Measurements from ENCODE around the gene SLC48A1.

The SLC48A1 gene

GRCh38 chr12:47828008-47828975 is 55.3 kb downstream of the SLC48A1 start:
- POLR2A ChIA-PET, result interaction anchor here (0.8 to 5.9 kb wide), 5 partner anchors 9 to 46 kb away, joined by 3 to 32 read pairs (median 5); partner anchors contain the start of gene HDAC7
- TF ChIP-seq ZNF384 (IDR thresholded peaks at IDR 0.05) (no peak), HDGF (IDR thresholded peaks at IDR 0.05; ENCODE audit: borderline replicate concordance) (no peak), PKNOX1 (IDR thresholded peaks at IDR 0.05) (no peak), FOXA1 (IDR thresholded peaks at IDR 0.05) (no peak), SP1 (IDR thresholded peaks at IDR 0.05) (no peak), LEF1 (IDR thresholded peaks at IDR 0.05; ENCODE audit: borderline replicate concordance) (no peak), NFRKB (IDR thresholded peaks at IDR 0.05) (no peak), CTBP1 (IDR thresholded peaks at IDR 0.05; ENCODE audit: borderline replicate concordance) (no peak), L3MBTL2 (conservative IDR thresholded peaks at IDR 0.05) (no peak), ARNT (IDR thresholded peaks at IDR 0.05) (no peak), FOXK2 (IDR thresholded peaks at IDR 0.05) (no peak), BHLHE40 (IDR thresholded peaks at IDR 0.05; ENCODE audit: borderline replicate concordance) (no peak), TARDBP (IDR thresholded peaks at IDR 0.05) (no peak), FOXM1 (IDR thresholded peaks at IDR 0.05; ENCODE audit: borderline replicate concordance) (no peak), SUZ12 (IDR thresholded peaks at IDR 0.05) (no peak), ELF4 (IDR thresholded peaks at IDR 0.05) (no peak)
- DNase-seq (ENCODE audit: extremely low spot score), result no peak
- CTCF ChIA-PET, result interaction anchor here (0.6 to 3.8 kb wide), 5 partner anchors 7 to 31 kb away, joined by 3 to 27 read pairs (median 4); no protein-coding TSS in a partner anchor

- no peak for TF ChIP-seq NFRKB (IDR thresholded peaks at IDR 0.05)
- no peak for TF ChIP-seq TARDBP (IDR thresholded peaks at IDR 0.05)
- TF ChIP-seq SUZ12 (IDR thresholded peaks at IDR 0.05), result no peak
- no peak for TF ChIP-seq SP1 (IDR thresholded peaks at IDR 0.05)
- no peak for TF ChIP-seq ELF4 (IDR thresholded peaks at IDR 0.05)
- TF ChIP-seq ARNT (IDR thresholded peaks at IDR 0.05), result no peak
- no peak for TF ChIP-seq HDGF (IDR thresholded peaks at IDR 0.05; ENCODE audit: borderline replicate concordance)
- no peak for TF ChIP-seq PKNOX1 (IDR thresholded peaks at IDR 0.05)
- no peak for TF ChIP-seq FOXK2 (IDR thresholded peaks at IDR 0.05)
- TF ChIP-seq BHLHE40 (IDR thresholded peaks at IDR 0.05; ENCODE audit: borderline replicate concordance), result no peak
- DNase-seq (ENCODE audit: extremely low spot score), result no peak
- ChIA-PET POLR2A (interaction anchor here (0.8 to 5.9 kb wide), 4 partner anchors 9 to 47 kb away, joined by 4 to 32 read pairs (median 8); partner anchors contain the start of gene HDAC7), CTCF (interaction anchor here (1.3 to 3.8 kb wide), 3 partner anchors 8 to 12 kb away, joined by 3 to 27 read pairs (median 10); no protein-coding TSS in a partner anchor)
Observed at GRCh38 chr12:47828976-47829482, 56.0 kb downstream of the SLC48A1 start.

- POLR2A ChIA-PET, result interaction anchor here (0.8 to 5.9 kb wide), 4 partner anchors 10 to 48 kb away, joined by 4 to 32 read pairs (median 8); partner anchors contain the start of gene HDAC7
- DNase-seq (ENCODE audit: extremely low spot score), result no peak
Observed at GRCh38 chr12:47829584-47829983, 56.5 kb downstream of the SLC48A1 start.

More at GRCh38 chr12:47829584-47829983, 56.5 kb downstream of the SLC48A1 start:
- CTCF ChIA-PET, result interaction anchor here (1.3 to 3.8 kb wide), 3 partner anchors 9 to 12 kb away, joined by 3 to 27 read pairs (median 10); no protein-coding TSS in a partner anchor
- no peak for TF ChIP-seq FOXK2 (IDR thresholded peaks at IDR 0.05)
- TF ChIP-seq LEF1 (IDR thresholded peaks at IDR 0.05; ENCODE audit: borderline replicate concordance), result no peak
- TF ChIP-seq ARNT (IDR thresholded peaks at IDR 0.05), result no peak
- TF ChIP-seq FOXA1 (IDR thresholded peaks at IDR 0.05), result no peak
- TF ChIP-seq SUZ12 (IDR thresholded peaks at IDR 0.05), result no peak
- TF ChIP-seq ELF4 (IDR thresholded peaks at IDR 0.05), result no peak
- no peak for TF ChIP-seq NFRKB (IDR thresholded peaks at IDR 0.05)
- TF ChIP-seq ZNF384 (IDR thresholded peaks at IDR 0.05), result no peak
- no peak for TF ChIP-seq BHLHE40 (IDR thresholded peaks at IDR 0.05; ENCODE audit: borderline replicate concordance)

Data from HEK293T (cell line).